ENCODE measurements around the gene CPSF4L. TPM values are rescaled to one million over a fixed set of nuclear protein-coding genes. Genes with fewer than 3 reads are reported as not detected.

Gene CPSF4L
- total and polyA plus RNA-seq, 2 experiments from 2014 or later: not detected

- no peaks in the 10 kb centered on the region for H3K9me3 ChIP-seq (ENCODE audit: low read depth)
- peak; percentile 42 to 46 for DNase-seq (ENCODE audit: low read depth in 1 of 2, low spot score in 1 of 2)
- H3K27me3 ChIP-seq: no peaks in the 10 kb centered on the region
- H3K4me1 ChIP-seq (ENCODE audit: low read depth): peaks cover 23% of the 10 kb centered on the region
- H3K27ac ChIP-seq: peak overlapping the region; percentile 83
- no peak for TF ChIP-seq CTCF (IDR thresholded peaks at IDR 0.05; ENCODE audit: low read depth, low read length)
- H3K4me3 ChIP-seq: no peak overlapping the region
- H3K36me3 ChIP-seq: no peaks in the 10 kb centered on the region
Observed at GRCh38 chr17:73278465-73279453, 17.1 kb upstream of the CPSF4L start.

- TF ChIP-seq CTCF (IDR thresholded peaks at IDR 0.05; ENCODE audit: low read depth, low read length): no peak
Observed at GRCh38 chr17:73278049-73278464, 16.4 kb upstream of the CPSF4L start.

GRCh38 chr17:73274490-73274889 lies 12.8 kb upstream of the CPSF4L start:
- H3K36me3 ChIP-seq: no peaks in the 10 kb centered on the region
- peaks cover 16% of the 10 kb centered on the region for H3K4me1 ChIP-seq (ENCODE audit: low read depth)
- no peak overlapping the region for H3K27ac ChIP-seq
- H3K4me3 ChIP-seq: no peak overlapping the region
- no peaks in the 10 kb centered on the region for H3K27me3 ChIP-seq
- no peak for TF ChIP-seq CTCF (IDR thresholded peaks at IDR 0.05; ENCODE audit: low read depth, low read length)
- no peaks in the 10 kb centered on the region for H3K9me3 ChIP-seq (ENCODE audit: low read depth)
- DNase-seq (ENCODE audit: low read depth in 1 of 2, low spot score in 1 of 2): no peak

More at GRCh38 chr17:73278049-73278464, 16.4 kb upstream of the CPSF4L start:
- Histone ChIP-seq H3K27me3 (no peaks in the 10 kb centered on the region), H3K36me3 (no peaks in the 10 kb centered on the region), H3K27ac (peak overlapping the region; percentile 83), H3K4me1 (ENCODE audit: low read depth) (peaks cover 16% of the 10 kb centered on the region), H3K9me3 (ENCODE audit: low read depth) (no peaks in the 10 kb centered on the region), H3K4me3 (no peak overlapping the region)
- DNase-seq (ENCODE audit: low read depth in 1 of 2, low spot score in 1 of 2): no peak

GRCh38 chr17:73272906-73273218 lies 11.2 kb upstream of the CPSF4L start:
- no peak for DNase-seq (ENCODE audit: low read depth in 1 of 2, low spot score in 1 of 2)
- Histone ChIP-seq H3K36me3 (no peaks in the 10 kb centered on the region), H3K4me1 (ENCODE audit: low read depth) (peaks cover 4% of the 10 kb centered on the region), H3K4me3 (no peak overlapping the region), H3K27me3 (no peaks in the 10 kb centered on the region), H3K27ac (no peak overlapping the region), H3K9me3 (ENCODE audit: low read depth) (no peaks in the 10 kb centered on the region)
- no peak for TF ChIP-seq CTCF (IDR thresholded peaks at IDR 0.05; ENCODE audit: low read depth, low read length)

GRCh38 chr17:73271072-73271471 lies 9.4 kb upstream of the CPSF4L start:
- DNase-seq (ENCODE audit: low read depth in 1 of 2, low spot score in 1 of 2): no peak
- no peaks in the 10 kb centered on the region for H3K36me3 ChIP-seq
- H3K4me1 ChIP-seq (ENCODE audit: low read depth): no peaks in the 10 kb centered on the region
- H3K27me3 ChIP-seq: no peaks in the 10 kb centered on the region
- TF ChIP-seq CTCF (IDR thresholded peaks at IDR 0.05; ENCODE audit: low read depth, low read length): no peak
- H3K9me3 ChIP-seq (ENCODE audit: low read depth): no peaks in the 10 kb centered on the region
- H3K4me3 ChIP-seq: no peak overlapping the region
- no peak overlapping the region for H3K27ac ChIP-seq
